ENCODE results near the gene BNIP5.
A peak's percentile ranks its signal among the peaks of the same experiment; 100 is the strongest.
"Not testable (repeated sequence)": the region's sequence is repeated elsewhere in the genome, so short reads cannot be mapped to it uniquely, and the experiment has no call there.

The BNIP5 gene

DNA sequence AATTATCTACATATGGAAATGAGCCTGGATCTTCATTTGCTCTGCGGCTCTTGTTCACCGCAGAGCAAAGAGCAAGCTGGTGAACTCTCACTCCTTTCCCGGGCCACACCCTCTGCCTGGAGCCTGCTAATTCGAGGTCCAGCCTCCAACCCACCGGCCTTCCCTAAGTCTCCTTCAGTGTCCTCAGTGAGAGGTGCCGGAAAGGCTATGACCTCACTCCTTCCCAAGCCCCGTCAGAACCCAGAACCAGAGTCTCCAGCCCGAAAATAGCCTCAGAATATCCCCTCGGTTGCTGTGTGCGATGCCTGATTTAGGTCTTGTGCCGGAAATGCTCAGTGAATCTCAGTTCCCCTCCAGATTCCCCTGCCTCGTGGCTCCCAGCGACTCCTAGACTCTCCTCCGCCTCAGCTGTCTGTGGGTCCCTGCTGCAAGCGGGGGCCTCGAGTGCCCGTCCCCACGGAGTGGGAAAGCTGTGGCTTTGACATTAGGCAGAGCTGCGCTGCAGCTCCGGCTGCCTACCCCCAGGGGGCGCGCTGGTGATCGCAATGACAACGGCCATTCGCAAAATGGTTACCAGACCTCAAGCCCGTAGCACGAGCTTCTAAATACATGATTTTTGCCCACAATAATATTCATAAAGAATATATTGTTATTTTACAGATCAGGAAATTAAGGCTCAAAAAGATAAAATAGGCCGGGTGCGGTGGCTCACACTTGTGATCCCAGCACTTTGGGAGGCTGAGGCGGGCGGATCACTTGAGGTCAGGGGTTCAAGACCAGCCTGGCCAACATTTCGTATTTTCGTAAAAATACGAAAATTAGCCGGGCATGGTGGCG, 4.1 kb upstream of the BNIP5 start:
- peak; percentile 89 for DNase-seq

DNA sequence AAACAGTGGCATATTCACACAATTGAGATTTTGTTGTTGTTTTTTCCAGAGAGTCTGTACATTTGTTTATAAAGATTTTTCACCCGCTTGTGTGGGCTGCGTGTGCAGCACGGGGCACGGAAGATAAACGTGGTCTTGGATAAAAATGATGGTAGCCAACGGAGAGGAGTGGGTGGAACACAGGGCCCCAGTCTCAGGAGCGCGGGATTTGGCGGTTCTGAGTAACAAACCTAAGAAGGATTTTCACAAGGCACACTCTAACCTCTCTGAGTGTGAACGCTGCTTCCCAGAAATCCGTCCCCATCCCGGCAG, 3.6 kb upstream of the BNIP5 start:
- DNase-seq: no peak

DNA sequence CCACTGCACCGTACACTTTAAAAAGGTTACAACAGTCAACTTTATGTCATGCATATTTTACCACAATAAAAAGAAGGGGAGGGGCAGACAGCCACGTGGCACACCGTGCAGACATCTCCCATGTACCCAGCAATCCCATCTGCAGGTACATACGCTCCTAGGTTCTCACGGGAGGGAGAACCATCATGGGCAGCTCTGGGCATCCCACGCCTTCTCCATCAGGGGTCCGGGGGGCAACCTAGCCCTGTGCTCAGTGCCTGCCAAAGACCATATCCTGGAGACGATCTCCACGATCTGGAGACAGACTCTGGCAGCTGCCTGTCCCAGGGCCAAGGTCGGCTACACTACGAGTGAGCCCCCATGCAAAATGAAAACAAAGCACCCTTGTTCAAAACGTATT, 2.5 kb upstream of the BNIP5 start:
- DNase-seq: no peak

DNA sequence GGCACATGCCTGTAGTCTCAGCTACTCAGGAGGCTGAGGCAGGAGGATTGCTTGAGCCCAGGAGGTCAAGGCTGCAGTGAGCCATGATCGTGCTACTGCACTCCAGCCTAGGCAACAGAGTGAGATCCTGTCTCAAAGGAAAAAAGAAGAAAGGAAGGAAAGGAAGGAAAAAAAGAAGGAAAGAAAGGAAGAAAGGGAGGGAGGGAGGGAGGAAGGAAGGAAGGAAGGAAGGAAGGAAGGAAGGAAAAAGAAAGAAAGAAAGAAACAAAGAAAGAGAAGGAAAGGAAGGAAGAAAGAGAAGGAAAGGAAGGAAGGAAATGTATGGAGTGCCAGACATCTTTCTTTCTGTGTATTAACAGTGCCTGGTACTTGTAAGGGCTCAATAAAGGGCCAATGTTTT, 1.5 kb upstream of the BNIP5 start:
- not testable (repeated sequence) for DNase-seq

DNA sequence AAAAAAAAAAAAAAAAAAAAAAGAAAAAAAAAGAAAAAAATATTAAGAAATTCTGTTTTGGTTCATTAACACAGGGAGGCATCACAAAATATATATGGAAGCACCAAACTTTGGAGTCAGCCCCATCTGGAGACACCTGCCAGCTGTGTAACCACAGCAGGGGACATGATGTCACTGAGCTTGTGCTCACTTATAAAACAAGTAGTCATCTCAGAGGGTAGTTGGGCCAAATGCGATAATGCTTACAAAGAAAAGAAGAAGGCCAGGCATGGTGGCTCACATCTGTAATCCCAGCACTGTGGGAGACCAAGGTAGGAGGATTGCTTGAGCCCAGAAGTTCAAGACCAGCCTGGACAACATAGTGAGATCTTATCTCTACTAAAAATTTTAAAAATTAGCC, 1.1 kb upstream of the BNIP5 start:
- DNase-seq: no peak

DNA sequence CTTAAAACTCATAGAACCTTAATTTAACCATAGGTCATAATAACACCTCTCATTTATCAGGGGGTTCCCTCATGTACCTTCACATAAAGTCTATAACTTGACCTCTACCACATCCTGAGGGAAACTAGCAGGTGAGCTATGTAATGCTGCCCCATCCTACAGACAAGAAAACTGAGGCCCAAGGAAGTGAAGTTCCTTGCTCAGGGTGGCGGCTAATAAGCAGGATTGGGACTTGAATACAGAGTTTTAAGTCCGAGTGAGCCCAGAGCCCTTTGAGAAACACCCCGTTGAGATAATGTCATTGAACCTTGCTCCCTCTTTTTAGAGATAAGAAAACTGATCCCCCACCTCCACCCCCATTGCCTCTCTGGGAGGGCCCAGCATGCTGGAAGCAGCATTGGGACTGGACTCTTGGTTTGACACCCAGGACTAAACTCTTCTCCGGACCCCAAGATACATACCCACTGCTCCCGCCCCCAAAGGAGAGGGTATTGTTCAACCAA, 429 bp downstream of the BNIP5 start:
- no peak for DNase-seq

DNA sequence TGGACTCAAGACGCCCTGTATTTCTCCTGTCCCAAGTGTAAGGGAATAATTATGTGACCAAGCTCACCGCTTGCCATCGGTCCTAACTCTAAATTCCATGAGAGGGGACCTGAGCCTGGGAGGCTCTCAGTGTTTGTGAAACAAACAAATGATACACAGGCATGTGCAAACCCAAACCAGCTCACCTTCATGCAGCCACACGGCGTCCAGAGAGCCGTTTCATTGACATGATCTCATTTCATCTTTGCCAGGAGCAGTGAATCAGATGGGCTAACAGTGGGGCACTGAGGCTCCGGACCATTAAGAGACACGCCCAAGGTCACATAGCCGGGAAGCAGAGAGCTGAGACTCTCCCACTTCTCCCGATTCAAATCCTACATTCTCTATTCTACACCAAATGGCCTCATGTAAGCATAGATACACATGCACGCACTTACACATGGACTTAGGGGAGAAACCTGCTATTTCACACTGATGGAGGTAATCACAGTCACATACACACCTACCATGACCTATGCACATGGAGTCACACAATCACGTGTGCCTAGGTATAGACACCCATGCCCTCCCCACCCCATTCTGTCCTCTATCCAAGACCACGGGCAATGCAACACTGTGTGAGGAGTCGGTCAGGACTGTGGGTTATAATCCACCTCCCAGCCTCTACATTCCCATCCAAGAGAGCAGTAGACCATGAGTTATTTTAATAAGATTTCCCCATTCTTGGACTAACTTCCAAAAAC, 1.1 kb downstream of the BNIP5 start:
- DNase-seq: no peak

DNA sequence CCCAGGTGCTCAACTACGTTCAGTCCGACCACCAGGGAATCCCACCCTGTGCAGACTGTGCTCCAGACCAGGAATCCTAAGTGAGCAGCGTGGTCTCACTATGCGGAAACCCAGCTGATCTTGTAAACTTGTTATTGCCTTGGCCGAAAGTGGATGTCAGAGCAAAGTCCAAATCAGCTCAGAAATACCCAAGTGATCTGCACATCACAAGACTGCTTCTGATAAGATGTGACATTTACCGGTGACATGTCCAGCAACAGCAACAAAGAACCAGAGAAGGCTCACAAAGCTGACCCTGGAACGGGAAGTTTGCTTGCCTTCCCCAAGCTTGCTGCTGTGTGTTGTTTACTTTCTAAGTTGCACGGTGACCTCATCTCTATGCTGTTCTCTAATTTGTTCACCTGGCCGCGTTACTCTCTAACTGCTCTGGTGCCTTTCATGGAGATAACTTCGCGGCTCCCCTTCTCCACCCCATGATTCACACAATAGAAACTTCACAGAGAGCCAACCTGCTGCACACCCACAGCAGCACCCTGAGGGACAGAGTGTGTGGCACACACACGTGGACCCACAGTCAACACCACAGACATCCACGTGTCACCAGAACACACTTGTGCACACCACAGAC, 1.7 kb downstream of the BNIP5 start:
- DNase-seq: no peak

DNA sequence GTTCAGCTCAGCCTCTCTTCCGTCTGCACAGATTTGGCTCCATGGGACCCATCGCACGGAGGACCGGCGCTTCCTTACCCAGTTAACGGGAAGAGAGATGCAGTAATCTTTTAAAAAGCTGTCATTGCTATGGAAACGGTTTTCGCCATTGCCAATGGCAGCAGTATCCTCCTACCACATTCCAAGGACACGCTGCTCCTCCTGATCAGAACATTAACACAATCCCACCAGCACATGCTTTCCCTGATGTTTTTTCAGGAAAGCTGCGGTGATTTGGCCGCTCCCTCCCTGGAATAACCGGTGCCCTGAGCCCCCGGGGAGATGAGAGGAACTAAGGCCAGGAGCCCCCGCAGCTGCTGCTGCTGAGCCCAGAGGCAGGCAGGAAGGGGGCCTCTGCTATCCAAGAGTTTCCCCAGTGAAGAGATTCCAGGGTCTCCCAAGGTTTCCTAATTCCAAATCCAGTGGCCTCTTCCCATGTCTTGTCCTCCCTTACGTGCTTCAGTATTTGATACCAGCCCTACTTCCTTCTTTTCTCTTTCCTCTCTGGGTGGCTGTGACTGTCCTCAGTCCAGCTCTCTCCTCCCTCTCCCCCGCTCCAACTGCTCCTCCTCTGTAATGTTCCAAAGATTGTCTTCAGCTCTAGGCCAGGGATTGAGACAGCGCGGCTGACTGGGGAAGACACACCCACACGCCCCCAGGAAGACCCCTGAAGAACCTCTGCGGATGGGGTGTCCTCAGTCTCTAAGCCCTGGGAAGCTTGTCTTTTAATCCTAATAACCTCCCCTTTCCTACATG, 2.6 kb downstream of the BNIP5 start:
- DNase-seq: no peak

DNA sequence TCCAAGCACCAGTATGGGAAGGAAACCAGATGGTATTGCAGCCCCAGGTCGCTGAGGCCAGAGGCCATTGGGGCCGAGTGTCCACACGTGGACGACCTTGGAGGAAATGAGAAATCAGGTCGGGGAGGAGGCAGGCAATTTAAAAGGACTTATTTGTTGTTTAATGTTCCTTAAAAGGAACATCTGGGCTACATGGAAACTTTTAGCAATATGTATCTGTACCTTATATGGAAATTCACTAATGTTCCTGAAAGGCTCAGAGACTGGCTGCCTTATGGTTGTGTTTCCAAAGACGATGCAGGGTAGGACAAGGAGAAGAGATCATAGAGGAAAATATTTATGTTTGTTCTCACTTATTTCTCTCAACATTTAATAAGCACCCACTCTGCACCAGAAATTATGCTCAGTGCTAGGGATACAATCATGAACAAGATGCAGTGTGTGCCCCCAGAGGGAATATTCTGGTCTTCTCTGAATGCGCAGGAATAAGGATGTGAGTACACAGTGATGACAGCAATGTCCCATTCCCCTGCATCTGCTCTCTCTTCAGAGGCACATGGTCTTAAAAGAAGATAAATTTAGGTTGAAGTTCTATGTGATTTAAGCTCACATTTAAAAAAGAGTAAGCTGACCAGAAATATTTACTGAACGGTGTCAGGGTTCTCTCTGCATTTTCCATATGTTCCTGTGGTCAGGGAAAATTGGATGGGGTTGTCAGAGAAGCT, 3.4 kb downstream of the BNIP5 start:
- DNase-seq: no peak

DNA sequence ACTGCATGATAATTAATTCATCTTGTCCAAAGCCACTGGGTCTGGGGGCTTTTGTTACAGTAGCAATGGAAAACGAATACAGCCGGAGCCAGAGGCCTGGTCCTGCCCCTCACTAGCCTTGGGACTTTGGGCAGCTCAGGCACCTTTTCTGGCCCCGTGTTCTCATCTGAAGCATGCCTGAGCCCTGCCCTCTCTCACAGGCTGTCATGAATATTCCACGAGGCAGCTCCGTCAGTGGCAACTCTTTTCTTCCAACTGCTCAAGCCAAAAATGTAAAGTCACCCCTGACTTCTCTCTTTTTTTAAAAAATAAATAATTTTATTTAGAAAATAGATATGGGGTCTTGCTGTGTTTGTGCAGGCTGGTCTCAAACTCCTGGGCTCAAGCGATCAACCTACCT, 5.3 kb downstream of the BNIP5 start:
- DNase-seq: no peak

DNA sequence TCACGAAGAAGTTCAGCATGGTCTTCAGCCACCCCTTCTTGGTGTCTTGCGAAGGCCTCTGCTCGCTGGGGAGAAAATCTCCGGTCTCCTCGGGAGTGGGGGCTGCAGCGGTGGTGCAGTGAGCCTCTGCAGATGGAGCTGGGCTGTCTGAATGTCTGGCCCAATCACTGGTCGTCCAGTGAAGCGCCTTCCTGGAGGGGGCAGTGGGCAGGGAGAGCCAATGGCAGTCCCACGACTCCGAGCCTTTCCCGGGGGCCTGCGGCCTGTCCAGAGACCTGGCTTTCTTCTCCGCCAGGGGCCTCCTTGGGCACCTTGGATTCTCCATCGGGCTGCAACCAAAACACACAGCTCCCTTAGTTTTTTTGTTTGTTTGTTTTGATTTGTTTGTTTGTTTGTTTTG, 6.3 kb downstream of the BNIP5 start:
- no peak for DNase-seq

DNA sequence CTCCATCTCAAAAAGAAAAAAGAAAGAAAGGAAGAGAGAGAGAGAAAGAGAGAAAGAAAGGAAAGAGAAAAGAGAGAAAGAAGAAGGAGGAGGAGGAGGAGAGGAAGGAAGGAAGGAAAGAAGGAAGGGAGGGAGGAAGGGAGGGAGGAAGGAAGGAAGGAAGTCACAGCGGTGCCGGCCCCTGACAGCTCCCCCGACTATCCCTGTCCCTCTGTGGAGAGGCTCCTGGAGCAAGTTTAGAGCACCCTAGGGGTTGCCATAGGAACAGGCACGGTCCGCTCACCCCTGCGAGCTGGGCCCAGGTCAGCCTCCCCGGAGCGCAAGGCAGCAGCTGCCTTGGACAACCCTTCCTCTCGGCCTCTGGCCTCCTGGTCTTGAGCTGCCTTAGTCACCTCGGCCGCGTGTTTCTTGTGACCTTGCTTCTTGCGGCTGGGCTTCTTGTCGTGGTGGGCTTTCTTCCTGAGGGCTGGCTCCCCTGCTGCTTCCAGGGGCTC, 6.8 kb downstream of the BNIP5 start:
- no peak for DNase-seq

DNA sequence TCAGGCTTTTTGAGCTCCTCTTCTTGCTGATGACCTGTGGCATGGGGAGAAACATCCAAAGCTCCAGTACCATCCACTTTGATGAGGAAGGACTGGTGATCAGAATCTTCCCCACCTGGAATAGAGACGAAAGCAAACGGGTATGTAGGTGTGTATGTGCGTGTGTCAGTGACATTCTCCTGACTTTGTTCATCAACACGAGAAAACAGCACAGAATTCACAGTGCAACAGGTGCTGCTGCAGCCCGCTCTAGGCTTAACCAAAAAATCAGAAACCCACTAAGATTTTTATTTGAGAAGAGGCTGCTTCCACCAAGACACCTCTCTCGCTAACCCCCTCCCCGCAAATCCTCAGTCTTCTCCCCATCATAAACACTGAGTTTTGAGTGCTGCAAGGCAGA, 8.1 kb downstream of the BNIP5 start:
- DNase-seq: no peak

DNA sequence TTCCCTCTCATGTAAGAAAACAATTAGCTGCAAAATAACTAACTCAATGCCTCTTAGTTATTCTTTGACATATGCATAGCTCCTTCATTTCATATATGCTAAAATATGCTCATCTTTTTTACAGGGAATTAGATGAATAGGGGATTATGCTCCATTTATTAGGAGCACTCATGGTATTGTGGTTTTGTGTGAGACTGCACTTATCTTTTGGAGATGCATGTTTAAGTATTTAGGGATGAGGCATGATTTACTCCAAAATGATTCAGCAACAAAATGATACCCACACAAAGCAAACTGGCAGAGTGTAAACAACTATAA, 8.8 kb downstream of the BNIP5 start:
- DNase-seq: no peak

DNA sequence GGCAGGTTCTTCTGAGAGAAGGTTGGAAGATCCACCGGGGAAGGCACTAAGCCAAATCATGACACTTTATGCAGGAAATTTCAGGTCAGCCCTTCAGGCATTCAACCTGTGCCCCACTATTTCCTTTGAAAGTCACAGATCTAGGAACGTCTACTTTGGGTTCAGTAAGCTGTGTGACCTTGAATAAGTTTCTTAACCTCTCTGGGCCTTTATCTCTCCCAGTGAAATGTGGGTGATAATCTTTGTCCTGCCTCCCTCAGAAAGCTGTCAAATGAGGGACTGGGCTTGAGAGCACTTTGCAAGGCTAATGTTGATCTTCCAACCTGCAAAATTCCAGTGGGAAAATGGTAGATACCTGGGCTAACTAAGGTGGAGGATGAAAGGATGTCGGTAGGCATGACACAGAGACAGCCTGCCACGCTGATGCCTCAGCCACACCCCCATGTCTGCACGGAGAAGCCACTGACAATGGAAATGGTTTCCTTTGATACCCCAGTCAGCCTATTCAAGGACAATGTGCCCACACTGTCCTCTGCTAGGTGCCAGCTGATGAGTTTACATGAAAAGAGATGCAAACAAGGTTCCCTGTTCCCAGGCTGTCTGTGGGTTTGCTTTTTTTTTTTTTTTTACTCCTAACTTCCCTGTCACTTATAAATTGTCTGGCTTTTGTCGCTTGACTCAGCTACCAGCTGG, 9.3 kb downstream of the BNIP5 start:
- DNase-seq: no peak

DNA sequence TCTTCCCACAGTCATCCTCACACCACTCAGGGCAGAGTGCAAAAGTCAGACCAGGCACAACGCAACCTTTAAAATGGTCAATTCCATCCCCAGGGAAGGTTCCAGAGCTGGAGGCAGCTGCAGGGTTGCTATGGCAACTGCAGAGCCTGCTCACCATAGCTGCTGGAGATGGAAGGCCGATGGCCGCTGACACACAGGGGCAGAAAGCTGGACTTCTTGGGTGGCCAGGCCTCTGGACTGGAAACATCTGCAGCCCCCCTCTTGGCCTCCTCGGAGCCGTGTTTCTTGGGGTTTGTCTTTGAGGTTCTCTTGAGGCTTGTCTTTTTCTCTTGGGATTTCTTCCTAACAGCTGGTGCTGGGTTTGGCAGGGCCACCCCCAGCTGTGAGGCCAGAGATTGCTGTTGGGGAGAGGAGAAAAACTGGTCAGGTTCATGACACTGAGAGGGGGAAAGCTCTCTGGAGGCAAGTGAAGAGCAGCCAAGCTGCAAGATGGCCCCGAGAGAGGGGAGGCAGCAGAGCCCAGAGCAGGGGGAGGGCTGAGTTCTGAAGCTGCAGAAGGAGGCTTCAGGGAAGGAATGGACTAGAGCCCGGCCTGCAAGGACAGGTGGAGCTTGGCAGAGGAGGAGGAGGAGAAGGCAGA, 10.2 kb downstream of the BNIP5 start:
- no peak for DNase-seq

DNA sequence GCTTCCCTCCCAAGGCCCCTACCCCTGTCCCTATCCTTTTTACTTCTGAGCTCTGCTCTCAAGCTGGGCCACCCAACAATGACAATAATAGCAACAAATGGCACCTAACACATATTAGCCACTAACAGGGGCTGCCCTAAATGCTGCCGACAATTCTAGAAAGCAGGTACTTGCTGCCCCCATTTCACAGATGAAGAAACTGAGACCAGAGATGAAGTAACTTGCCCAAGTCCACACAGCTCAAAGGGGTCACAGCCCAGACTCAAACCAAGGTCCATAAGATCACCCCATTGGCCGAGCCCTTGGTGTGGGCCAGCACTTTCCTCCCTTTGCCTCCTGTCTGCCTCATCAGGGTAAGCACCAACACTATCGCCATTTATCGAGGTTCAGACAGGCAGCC, 12.0 kb downstream of the BNIP5 start:
- no peak for DNase-seq

DNA sequence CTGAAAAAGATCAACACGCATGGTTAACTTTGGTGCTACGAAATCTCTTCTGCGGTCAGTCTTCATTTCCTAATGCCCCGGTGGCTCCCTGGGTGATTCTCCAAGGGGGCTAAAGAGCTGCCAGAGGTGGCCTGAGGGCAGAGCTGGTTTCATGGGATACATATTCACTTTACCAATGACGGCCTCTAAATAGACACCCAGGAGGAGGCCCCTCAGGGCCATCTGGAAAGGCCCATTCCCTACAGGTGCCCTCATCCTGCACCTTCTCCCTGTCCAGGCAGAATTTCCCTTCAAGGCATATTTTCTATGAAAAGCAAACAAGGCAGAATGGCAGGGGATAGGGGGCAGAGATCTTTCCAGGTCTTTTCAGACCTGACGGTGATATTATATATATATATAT, 12.5 kb downstream of the BNIP5 start:
- no peak for DNase-seq

DNA sequence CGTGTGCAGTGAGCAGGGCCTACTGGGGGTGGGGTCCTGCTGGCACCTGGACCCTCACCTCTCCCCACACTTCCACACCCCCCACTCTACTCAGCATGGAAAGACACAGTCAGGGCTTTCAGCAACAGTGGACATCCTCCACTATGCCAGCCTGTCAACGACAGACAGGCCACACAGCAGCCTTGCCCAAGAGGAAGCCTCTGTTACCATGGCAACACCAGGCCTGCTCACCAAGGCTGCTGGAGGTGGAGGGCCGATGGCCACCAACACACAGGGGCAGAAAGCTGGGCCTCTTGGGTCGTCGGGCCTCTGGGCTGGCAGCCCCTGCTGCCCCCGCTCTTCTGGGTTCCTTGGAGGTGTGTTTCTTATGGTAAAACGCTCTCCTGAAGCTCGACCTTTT, 13.6 kb downstream of the BNIP5 start:
- DNase-seq: no peak

DNA sequence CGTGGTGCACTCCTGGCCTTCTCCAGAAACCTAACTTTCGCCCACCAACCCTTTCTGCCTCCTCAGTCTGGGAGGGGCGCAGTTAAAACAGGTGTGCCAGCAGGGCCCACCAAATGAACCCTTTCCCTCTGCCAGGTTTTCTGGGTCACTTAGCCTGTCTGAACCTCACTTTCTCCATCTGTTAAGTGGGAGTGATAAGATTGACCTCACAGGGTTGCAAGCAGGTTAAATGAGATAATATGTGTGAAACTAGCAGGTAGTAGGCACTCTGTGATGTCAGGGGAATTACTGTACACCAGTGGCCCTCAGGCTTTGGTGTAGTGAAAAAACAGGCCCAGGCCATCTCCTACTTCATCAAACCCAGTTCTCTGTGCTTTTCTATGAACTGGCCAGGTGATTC, 14.1 kb downstream of the BNIP5 start:
- DNase-seq: no peak

All from activated effector memory CD4-positive, alpha-beta T cell treated with anti-CD3 and anti-CD28 coated beads, Interleukin-2, amount 50 U/mL, for 16 hours (primary cell).